ENCODE results near the gene UPB1. TPM values are rescaled to one million over a fixed set of nuclear protein-coding genes. Genes with fewer than 3 reads are reported as not detected.
A peak's percentile ranks its signal among the peaks of the same experiment; 100 is the strongest.

The UPB1 gene
- total and polyA plus RNA-seq, 9 of the 15 experiments (the other 6 are each of a cell fraction or from before 2014, with no cell fraction given): 0.06 to 0.11 TPM; not detected in 7

- no peak for TF ChIP-seq KDM2B (CRISPR knock-in tag; IDR thresholded peaks at IDR 0.05)
- TF ChIP-seq PTRF (tag; IDR thresholded peaks at IDR 0.05): no peak
- TF ChIP-seq ZSCAN32 (CRISPR knock-in tag; IDR thresholded peaks at IDR 0.05): no peak
- TF ChIP-seq ZNF584 (CRISPR knock-in tag; IDR thresholded peaks at IDR 0.05; ENCODE audit: low read depth): no peak
- no peak for TF ChIP-seq MEIS2 (IDR thresholded peaks at IDR 0.05; ENCODE audit: partially characterized antibody)
- TF ChIP-seq, protein P1, sequence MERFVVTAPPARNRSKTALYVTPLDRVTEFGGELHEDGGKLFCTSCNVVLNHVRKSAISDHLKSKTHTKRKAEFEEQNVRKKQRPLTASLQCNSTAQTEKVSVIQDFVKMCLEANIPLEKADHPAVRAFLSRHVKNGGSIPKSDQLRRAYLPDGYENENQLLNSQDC (CRISPR knock-in tag; IDR thresholded peaks at IDR 0.05): 0 out of 2 replicates have a peak, but pooled peaks have one; percentile 43
- TF ChIP-seq COPS2 (conservative IDR thresholded peaks at IDR 0.05): no peak
- TF ChIP-seq, protein P2, sequence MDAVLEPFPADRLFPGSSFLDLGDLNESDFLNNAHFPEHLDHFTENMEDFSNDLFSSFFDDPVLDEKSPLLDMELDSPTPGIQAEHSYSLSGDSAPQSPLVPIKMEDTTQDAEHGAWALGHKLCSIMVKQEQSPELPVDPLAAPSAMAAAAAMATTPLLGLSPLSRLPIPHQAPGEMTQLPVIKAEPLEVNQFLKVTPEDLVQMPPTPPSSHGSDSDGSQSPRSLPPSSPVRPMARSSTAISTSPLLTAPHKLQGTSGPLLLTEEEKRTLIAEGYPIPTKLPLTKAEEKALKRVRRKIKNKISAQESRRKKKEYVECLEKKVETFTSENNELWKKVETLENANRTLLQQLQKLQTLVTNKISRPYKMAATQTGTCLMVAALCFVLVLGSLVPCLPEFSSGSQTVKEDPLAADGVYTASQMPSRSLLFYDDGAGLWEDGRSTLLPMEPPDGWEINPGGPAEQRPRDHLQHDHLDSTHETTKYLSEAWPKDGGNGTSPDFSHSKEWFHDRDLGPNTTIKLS (IDR thresholded peaks at IDR 0.05; ENCODE audit: borderline replicate concordance, low read depth): peak; percentile 38; the same call in 1 of the 2 replicates
- TF ChIP-seq, protein P3, sequence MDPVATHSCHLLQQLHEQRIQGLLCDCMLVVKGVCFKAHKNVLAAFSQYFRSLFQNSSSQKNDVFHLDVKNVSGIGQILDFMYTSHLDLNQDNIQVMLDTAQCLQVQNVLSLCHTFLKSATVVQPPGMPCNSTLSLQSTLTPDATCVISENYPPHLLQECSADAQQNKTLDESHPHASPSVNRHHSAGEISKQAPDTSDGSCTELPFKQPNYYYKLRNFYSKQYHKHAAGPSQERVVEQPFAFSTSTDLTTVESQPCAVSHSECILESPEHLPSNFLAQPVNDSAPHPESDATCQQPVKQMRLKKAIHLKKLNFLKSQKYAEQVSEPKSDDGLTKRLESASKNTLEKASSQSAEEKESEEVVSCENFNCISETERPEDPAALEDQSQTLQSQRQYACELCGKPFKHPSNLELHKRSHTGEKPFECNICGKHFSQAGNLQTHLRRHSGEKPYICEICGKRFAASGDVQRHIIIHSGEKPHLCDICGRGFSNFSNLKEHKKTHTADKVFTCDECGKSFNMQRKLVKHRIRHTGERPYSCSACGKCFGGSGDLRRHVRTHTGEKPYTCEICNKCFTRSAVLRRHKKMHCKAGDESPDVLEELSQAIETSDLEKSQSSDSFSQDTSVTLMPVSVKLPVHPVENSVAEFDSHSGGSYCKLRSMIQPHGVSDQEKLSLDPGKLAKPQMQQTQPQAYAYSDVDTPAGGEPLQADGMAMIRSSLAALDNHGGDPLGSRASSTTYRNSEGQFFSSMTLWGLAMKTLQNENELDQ (CRISPR knock-in tag; IDR thresholded peaks at IDR 0.05; ENCODE audit: borderline replicate concordance): no peak
- TF ChIP-seq HNRNPH1 (optimal IDR thresholded peaks at IDR 0.05; ENCODE audit: low read depth, low read length): no peak
- peak; percentile 95 for TF ChIP-seq ZFX (CRISPR knock-in tag; IDR thresholded peaks at IDR 0.05)
- no peak for TF ChIP-seq ZNF277 (CRISPR knock-in tag; IDR thresholded peaks at IDR 0.05; ENCODE audit: borderline replicate concordance)
- TF ChIP-seq NFE2 (IDR thresholded peaks at IDR 0.05; ENCODE audit: low read depth): no peak
- TF ChIP-seq MAFF (IDR thresholded peaks at IDR 0.05; ENCODE audit: low read length): no peak
- TF ChIP-seq NCOA4 (IDR thresholded peaks at IDR 0.05; ENCODE audit: partially characterized antibody): no peak
- no peak for TF ChIP-seq MYNN (IDR thresholded peaks at IDR 0.05)
- no peak for TF ChIP-seq MYNN (CRISPR knock-in tag; IDR thresholded peaks at IDR 0.05)
- peak; percentile 53; the same call in 1 of the 2 replicates for TF ChIP-seq ZNF24 (IDR thresholded peaks at IDR 0.05)
- TF ChIP-seq HDAC3 (IDR thresholded peaks at IDR 0.05; ENCODE audit: borderline replicate concordance, partially characterized antibody): peak; percentile 72
- no peak for TF ChIP-seq STAT5A (IDR thresholded peaks at IDR 0.05; ENCODE audit: borderline replicate concordance, low read length)
- no peak for TF ChIP-seq PRMT5 (CRISPR knock-in tag; IDR thresholded peaks at IDR 0.05)
- TF ChIP-seq BDP1 (IDR thresholded peaks at IDR 0.05; ENCODE audit: insufficient read depth, insufficient read length): no peak
- TF ChIP-seq ZNF212 (CRISPR knock-in tag; IDR thresholded peaks at IDR 0.05): no peak
- TF ChIP-seq ETV1 (tag; conservative IDR thresholded peaks at IDR 0.05; ENCODE audit: low read depth): peak; percentile 87
- TF ChIP-seq HDGF (IDR thresholded peaks at IDR 0.05): no peak
- no peak for TF ChIP-seq MCM2 (IDR thresholded peaks at IDR 0.05; ENCODE audit: low read depth)
These were observed 60.3 kb downstream of the UPB1 start, which contains the start of gene SNRPD3 (continued) for GRCh38 chr22:24555165-24556039.

Measured in K562 (cell line).